Vagina (tissue), 2 donors: ENCODE results near the gene LXN.

Experiments used
- CTCF ChIP-seq, 3 experiments: fragments of 450-650 bp in 2 of 3; fragments of 200-600 bp in 1 of 3; sonication (generic) in 1 of 3; IDR thresholded peaks; one replicate each; pipeline ENCODE4 v1.5.1; 2017 to 2019; ENCODE audit warnings: antibody characterized with exemption in 3 of 3, mild to moderate bottlenecking in 2 of 3, moderate library complexity in 2 of 3
- POLR2A ChIP-seq, 2 donors: fragments of 450-650 bp; IDR thresholded peaks; one replicate each; pipeline ENCODE4 v1.6.1; 2017; ENCODE audit warnings: antibody characterized with exemption in 2 of 2, mild to moderate bottlenecking in 2 of 2, moderate library complexity in 2 of 2

DNA sequence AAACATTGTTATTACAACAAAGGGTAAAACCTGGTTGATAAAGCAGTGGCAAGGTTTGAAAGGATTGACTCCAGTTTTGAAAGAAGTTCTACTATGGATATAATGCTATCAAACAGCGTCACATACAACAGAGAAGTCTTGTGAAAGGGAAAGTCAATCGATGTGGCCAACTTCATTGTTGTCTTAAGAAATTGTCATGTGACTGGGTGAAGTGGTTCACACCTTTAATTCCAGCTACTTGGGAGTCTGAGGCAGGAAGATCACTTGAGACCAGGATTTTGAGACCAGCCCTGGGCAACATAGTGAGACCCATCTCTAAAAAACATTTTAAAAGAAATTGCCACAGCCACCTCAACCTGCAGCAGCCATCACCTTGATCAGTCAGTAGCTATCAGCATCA is 6.2 kb upstream of the LXN start:
- no peak for TF ChIP-seq CTCF (IDR thresholded peaks at IDR 0.05)
- no peak for TF ChIP-seq POLR2A (IDR thresholded peaks at IDR 0.05)
